GM19193 (cell line): ENCODE results near the gene MAD1L1.

Experiments
- POLR2A ChIP-seq: IDR thresholded peaks from 4 replicates; pipeline ENCODE4 v1.6.1; 2011; ENCODE audit not compliant: insufficient read depth, insufficient read length; ENCODE audit errors: extremely low read depth

The MAD1L1 gene

DNA sequence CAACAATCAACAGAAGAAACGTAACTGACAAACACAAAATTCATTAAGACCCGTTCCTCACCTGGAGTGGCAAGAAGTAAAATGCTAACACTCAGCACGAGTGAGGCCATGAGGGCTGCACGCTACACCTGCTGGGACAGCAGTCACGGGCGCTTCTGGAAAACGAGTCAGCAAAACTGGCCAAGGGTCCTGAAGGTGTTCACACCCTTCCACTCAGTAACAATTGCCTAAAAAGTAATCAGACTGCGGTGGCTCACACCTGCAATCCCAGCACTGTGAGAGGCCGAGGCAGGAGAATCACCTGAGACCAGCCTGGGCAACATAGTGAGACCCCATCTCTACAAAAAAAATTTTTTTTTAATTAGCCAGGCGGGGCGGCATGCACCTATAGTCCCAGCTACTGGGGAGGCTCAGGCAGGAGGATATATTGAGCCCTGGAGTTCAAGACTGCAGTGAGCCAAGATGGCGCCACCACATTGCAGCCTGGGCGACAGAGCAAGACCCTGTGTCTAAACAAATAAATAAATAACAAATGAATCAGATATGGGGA, 199.1 kb downstream of the MAD1L1 start:
- TF ChIP-seq POLR2A, result no peak

DNA sequence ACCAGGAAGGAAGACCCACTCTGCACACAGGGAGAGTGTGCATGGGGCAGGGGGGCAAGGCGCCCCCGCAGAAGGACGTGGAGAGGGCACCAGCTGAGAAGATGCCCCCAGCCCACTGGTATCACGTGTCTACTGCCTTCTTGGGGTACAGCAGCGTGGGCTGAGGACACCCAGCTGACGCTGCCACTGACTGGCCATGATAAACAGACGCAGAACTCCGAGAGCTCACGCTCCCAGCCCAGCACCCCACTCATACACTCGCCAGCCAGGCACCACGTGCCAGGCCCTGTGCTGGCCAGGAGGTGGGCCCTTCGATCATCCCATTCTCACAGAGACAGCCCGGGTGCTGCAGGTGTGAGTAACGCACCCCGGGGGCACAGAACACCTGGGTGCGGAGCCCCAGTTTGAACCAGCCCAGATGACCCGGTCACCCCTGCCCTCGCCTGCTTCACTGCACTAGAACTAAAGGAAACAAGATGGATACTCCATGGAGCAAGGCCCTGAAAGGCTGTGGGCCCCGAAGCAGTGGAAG, 199.8 kb downstream of the MAD1L1 start:
- TF ChIP-seq POLR2A, result no peak

DNA sequence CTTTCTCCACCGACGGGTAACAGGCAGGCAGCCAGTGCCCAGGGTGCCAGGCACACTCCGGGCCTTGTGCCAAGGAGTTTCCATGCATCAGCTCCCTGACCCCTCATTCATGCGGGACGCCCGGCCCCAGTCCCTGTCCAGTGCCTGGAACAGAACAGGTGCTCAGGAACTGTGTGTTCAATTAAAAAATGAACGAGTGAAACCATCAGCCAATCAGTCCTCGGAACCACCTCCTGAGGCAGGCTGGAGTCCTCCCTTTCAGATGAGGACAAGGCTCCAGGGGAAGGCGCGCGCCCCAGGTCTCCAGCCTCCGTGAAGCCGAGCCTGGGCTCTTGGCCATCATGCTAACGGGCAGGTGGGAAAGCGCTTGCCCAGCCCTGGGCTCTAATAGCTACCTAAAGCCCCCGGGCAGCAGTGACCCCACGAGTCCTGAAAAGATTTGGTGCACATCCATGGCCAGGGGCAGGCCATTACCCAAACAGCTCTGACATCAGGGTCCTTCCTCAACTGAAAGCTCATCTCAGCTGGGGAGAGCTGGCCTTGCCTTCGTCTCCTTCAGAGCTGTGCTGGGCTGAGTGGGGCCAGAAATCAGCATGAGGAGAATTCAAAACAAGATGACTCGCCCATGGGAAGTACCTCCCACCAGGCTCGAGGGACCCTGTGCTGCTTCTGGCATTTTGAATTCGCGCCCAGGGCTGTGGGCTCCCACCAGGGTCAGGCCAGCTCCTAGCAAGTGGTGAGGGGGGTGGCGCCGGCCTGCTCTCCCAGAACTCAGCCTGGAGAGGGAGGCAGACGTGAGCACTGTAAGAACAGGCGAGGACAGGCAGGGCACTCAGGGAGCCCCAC, 200.5 kb downstream of the MAD1L1 start:
- no peak for TF ChIP-seq POLR2A

DNA sequence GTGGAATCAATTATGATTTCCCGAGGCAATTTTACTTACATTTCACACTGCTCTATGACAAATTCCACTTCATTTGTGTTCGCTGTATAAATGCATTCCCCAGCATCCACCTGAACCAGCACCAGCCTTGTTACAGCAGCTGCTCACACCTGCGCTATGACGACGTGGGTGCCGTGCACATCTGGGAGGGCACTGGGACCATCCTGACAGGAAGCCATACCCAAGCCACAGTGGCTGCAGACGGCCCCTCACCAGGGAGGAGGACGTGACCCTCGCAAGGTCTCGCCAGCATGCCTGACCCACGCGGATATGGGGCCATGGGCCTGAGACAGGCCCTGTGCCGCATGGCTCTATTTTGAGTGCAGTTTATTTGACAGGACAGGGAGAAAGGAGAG, 201.3 kb downstream of the MAD1L1 start:
- no peak for TF ChIP-seq POLR2A

DNA sequence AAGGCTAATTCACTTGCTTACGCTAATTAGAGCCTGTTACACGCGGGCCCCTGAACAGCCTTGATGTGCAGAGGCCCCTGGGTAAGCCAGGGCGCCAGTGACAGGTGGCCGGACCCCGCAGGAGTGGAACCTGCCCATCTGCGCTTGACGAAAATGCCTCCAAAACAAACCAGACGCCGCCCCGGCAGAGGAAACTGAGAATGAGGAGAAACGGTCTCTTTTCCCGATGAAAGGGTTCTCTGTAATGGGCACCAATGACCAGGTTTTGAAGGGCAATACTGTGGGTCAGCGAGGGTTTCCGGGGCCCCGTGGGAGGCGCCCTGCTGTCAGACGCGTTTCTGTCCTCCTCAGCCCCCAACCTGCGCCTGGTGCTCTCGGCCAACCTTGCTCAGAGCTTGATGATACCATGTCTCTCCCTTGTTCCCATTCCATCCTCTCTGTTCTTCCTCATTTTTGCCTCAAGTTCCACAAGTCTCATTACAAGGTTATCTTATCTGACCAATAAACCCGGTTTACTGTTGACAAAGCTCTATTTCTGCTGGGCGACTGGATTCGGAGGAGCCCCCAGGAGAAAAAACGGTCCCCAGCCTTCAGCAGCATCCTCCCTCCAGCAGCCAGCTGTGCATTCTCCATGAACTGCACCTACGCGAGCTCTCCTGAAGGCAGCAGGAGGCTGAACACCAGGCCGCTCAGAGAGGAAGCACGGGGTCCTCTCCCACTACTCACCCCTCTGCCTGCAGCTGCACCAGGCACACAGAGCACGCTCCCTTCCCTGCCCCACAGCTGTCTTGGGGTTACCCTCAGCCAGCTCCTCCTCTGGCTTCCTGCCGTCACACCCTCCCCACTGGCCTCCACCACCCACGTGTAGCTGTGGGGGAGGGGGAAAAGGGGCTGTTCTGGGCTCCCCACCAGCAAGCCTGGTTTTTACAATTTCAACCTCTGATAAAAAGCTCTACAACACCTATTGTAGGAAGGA, 202.0 kb downstream of the MAD1L1 start:
- no peak for TF ChIP-seq POLR2A

DNA sequence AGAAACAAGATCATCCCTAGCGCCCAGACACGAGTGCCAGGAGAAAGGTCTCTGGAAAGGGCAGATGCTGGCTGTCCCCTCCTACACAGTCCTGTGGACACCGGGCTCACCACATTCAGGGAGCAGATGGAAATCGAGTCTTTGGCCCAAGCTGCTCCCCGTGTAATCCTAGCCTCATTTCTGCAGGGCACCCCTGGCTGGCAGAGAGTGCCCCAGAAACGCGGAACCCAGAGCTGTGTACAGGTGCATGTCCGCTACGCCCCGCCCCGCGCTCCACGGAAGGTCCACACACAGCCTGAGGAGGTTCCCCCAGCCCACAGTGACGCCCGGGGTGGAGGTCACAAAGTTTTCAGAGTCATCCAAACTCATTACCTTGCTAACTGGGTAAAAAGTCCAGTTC, 202.8 kb downstream of the MAD1L1 start:
- TF ChIP-seq POLR2A, result no peak

DNA sequence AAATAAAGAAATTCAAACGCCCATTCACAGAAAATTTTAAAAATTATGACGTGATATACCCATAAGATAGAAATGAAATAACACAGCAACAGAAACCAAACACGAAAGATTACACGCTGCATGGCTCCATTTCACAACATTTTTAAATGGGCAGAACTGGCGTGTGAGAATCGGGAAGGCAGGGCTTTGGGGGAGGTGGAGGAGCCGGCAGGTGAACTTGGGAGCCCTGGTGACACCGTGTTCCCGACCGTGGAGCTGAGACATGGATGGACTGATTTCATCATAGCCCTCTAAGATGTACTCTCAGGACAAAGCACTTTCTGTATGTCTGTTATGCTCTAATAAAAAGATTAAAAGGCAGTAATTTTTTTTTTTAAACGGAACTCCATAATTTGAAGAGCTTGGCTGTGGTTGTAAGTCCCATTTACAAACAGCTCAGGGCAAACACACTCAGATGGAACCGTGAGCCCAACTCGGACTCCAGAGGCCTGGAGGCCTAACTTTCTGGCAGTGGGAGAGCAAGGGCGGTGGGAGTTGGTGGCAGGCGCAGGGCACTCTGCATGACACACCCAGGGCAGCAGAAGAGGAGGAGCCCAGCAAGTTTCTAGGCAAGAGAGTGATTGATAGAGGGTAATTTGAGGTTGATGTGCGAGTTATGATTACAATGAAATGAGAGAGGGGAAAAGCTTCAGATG, 203.4 kb downstream of the MAD1L1 start:
- no peak for TF ChIP-seq POLR2A

DNA sequence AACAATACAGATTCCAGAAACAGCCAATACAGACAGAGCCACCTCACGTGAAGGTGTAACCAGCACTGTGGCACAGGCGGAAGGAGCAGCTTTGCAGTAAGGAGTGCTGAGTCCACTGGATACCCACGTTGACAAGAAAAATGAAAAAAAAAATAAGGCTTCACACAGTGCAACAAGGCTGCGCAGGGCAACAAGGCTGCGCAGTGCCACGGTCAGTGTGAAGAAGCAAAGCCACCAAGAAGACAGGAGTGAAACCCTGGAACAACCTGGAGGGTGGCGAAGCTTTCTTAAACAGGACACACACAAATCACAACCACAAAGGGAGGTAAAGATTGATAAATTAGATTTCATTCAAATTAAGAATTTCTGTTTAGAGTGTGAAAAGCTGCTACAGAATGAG, 204.0 kb downstream of the MAD1L1 start:
- no peak for TF ChIP-seq POLR2A

DNA sequence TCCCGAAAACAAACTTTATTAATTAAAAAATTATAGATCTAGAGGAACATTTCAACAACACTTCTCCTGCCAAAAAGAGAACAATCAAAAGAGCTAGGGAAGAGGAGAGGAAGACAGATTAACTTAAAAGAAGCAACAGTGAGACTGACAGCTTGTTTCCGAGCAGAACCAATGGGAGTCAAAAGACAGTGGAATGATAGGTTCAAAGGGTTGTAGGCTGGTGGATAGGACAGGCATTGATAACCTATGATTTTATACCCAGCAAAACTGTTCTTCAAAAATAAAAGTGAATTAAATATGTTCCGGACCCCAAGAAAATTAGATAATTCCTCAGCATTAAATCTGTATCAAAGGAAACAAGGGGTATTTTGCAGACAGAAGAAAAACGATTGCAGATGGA, 207.6 kb downstream of the MAD1L1 start:
- TF ChIP-seq POLR2A, result no peak

DNA sequence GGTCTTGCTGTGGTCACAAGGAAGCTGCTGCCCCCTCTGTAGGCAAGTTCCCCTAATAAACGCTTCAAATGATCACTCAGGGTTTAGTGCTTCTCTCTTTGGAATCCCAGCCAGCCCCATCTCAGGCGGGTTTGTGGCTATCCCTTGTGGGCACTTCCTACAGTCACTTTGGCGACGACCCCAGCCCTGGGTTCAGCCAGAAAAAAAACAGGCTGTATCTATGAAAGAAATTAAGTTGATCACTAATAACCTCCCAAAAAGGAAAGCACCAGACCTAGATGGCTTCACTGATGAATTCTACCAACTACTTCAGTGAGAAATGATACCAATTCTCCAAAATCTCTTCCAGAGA, 208.2 kb downstream of the MAD1L1 start:
- TF ChIP-seq POLR2A, result no peak

DNA sequence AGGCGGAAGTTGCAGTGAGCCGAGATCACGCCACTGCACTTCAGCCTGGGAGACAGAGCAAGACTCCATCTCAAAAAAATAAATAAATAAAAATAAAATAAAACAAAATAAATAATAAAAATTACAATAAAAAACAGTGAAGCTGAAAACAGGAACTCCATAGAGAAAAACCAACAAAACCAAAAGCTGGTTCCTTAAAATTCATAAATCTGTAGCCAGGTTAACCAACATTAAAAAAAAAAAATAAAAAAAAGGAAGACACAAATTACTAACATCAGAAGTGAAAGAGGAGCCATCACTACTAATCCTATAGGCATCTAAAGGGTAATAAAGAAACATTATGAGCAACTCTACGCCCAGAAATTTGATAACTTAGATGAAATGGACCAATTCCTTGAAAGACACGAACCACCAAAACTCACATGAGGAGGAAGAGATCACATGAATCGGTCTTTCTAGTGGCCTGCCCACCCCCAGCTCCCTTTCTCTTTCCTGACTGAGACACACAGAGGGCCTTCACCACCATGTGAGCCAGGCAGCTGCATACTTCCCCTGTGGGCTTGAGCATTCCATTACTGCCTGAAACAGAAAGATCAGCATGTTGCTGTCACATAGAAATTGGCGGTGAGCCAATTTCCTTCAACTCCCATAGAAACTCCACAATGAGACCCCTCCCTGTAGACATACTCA, 208.7 kb downstream of the MAD1L1 start:
- no peak for TF ChIP-seq POLR2A

DNA sequence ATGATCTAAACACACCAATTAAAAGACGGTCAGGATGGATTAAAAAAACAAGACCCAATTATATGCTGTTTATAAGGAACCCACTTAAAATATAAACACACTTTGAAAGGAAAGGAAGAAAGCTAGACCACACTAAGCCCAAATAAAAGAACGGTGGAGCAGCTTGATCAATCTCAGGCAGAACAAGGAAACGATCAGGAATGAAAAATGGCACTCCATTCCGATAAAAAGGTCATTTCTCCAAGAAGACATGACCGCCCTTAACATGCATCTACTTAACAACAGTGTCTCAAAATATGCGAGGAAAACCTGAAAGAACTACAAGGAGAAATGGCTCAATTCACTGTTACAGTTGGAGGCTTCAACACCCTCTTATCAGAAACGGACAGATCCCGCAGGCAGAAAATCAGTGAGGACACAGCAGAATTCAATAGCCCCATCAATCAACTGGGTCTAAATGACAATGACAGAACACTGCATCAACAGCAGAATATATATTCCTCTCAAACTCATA, 210.0 kb downstream of the MAD1L1 start:
- no peak for TF ChIP-seq POLR2A

DNA sequence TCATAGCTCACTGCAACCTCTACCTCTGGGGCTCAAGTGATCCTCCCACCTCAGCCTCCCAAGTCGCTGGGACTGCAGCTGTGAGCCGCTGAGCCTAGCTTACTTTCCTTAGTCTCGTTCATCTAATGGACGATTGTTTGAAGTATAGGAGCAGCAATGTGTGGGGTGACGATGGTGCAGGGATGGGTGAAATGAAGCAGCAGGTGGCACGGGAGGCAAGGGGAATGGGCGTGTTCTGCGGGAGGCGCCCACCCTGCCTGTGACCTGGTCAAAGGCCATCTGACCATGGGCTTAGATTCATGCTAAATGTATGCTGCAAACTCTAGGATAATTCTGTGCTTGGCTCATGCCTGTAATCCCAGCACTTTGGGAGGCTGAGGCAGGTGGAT, 210.7 kb downstream of the MAD1L1 start:
- TF ChIP-seq POLR2A, result no peak
